SK-N-MC (cell line): ENCODE measurements around the gene C1QTNF1.
"Not testable (repeated sequence)": the region's sequence is repeated elsewhere in the genome, so short reads cannot be mapped to it uniquely, and the experiment has no call there.

Experiments used
- EZH2 ChIP-seq: fragments of 200-600 bp; sonication (generic); IDR thresholded peaks from one replicate; pipeline ENCODE4 v1.6.1; 2017; ENCODE audit warnings: antibody characterized with exemption
- POLR2AphosphoS5 ChIP-seq: IDR thresholded peaks from 2 replicates; pipeline ENCODE4 v1.6.1; 2012; ENCODE audit warnings: mild to moderate bottlenecking, low read depth, low read length, borderline replicate concordance

DNA sequence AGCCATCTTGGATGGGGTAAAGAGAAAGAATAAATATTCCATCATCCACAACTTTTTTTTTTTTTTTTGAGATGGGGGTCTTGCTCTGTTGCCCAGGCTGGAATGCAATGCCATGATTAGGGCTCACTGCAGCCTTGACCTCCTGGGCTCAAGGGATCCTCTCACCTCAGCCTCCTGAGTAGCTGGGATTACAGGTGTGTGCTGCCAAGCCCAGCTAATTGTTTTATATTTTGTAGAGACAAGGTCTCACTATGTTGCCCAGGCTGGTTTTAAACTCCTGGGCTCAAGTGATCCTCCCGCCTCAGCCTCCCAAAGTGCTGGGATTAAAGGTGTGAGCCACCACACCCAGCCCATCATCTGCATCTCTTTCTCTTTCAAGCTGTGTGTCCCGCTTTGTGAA is 2.0 kb upstream of the C1QTNF1 start:
- TF ChIP-seq POLR2AphosphoS5, EZH2: not testable (repeated sequence)
